Right lung (tissue), 5 donors: ENCODE data around the gene HLA-DRB5. TPM values are rescaled to one million over a fixed set of nuclear protein-coding genes. Genes with fewer than 3 reads are reported as not detected.
"Not testable (repeated sequence)": the region's sequence is repeated elsewhere in the genome, so short reads cannot be mapped to it uniquely, and the experiment has no call there.

ENCODE experiments used
- DNase-seq, 2 donors: peaks; one replicate each; pipeline ENCODE4 v3.0.0-alpha.2; 2013
- polyA plus RNA-seq, 5 donors: library from polyadenylated mRNA; unstranded; fragments of 120-200 nt; gene quantifications; one replicate each; pipeline versions ENCODE4 v1.2.1 to v1.2.3, GENCODE V29; 2013; ENCODE audit warnings: inconsistent platforms in 1 of 5, low replicate concordance in 1 of 5; ENCODE audit not compliant: insufficient read length in 5 of 5, insufficient read depth in 1 of 5

The HLA-DRB5 gene
- polyA plus RNA-seq, 5 donors: 4.8 to 25.6 (median 6.4) TPM

GRCh38 chr6:32517654-32518445 lies 12.2 kb downstream of the HLA-DRB5 start:
- DNase-seq: no peak

GRCh38 chr6:32501016-32501415 lies 29.1 kb downstream of the HLA-DRB5 start:
- DNase-seq: no peak

GRCh38 chr6:32492351-32492750 lies 37.7 kb downstream of the HLA-DRB5 start:
- no peak for DNase-seq

- DNase-seq: no peak
Measured at GRCh38 chr6:32491700-32492099, 38.4 kb downstream of the HLA-DRB5 start.

- no peak for DNase-seq
Measured at GRCh38 chr6:32488083-32488482, 42.0 kb downstream of the HLA-DRB5 start.

GRCh38 chr6:32484614-32484998 lies 45.5 kb downstream of the HLA-DRB5 start:
- no peak for DNase-seq

- DNase-seq: no peak
Measured at GRCh38 chr6:32483968-32484613, 46.0 kb downstream of the HLA-DRB5 start.

GRCh38 chr6:32475392-32476206 lies 54.5 kb downstream of the HLA-DRB5 start:
- no peak for DNase-seq

GRCh38 chr6:32473376-32474348 lies 56.4 kb downstream of the HLA-DRB5 start:
- DNase-seq: not testable (repeated sequence)

GRCh38 chr6:32472781-32473375 lies 57.2 kb downstream of the HLA-DRB5 start:
- DNase-seq: no peak

GRCh38 chr6:32467743-32468503 lies 62.2 kb downstream of the HLA-DRB5 start:
- DNase-seq: not testable (repeated sequence)

Other genes with a start within 250 kb of the HLA-DRB5 start
- gene TSBP1, start 158.4 kb downstream of the HLA-DRB5 start, polyA plus RNA-seq: under 1 TPM in 4 of 5 donors, not detected in 1; 0.15 to 0.49 (median 0.42) TPM
- 1 to 10 TPM in 3 of 5 donors, under 1 TPM in 2; 0.78 to 2.1 (median 1.7) TPM for gene BTNL2, start 123.1 kb downstream of the HLA-DRB5 start, polyA plus RNA-seq
- 10 to 100 TPM; 50.0 to 79.3 (median 62.3) TPM for gene HLA-DRA, start 90.4 kb downstream of the HLA-DRB5 start, polyA plus RNA-seq
- gene HLA-DRB1, start 59.6 kb upstream of the HLA-DRB5 start, polyA plus RNA-seq: 10 to 100 TPM in 4 of 5 donors, 1 to 10 TPM in 1; 9.7 to 33.9 (median 21.7) TPM
- gene HLA-DQA1, start 107.1 kb upstream of the HLA-DRB5 start, polyA plus RNA-seq: 1 to 10 TPM; 4.0 to 8.7 (median 4.4) TPM
- gene HLA-DQB1, start 136.4 kb upstream of the HLA-DRB5 start, polyA plus RNA-seq: 10 to 100 TPM in 1 of 5 donors, 1 to 10 TPM in 4; 2.9 to 11.2 (median 4.4) TPM
- 1 to 10 TPM in 4 of 5 donors, under 1 TPM in 1; 0.45 to 2.0 (median 1.2) TPM for gene HLA-DQA2, start 211.1 kb upstream of the HLA-DRB5 start, polyA plus RNA-seq
- gene HLA-DQB2, start 233.2 kb upstream of the HLA-DRB5 start, polyA plus RNA-seq: 1 to 10 TPM in 3 of 5 donors, under 1 TPM in 2; 0.27 to 2.1 (median 1.1) TPM